A204.1 (cell line): ENCODE measurements around the gene PPFIBP1.
"Not testable (repeated sequence)": the region's sequence is repeated elsewhere in the genome, so short reads cannot be mapped to it uniquely, and the experiment has no call there.

Experiments
- FAIRE-seq: peaks from 2 replicates; lab custom pipeline; 2012; peaks lifted over from hg19 to GRCh38; lab: Jason Lieb, UNC

PPFIBP1 gene

DNA sequence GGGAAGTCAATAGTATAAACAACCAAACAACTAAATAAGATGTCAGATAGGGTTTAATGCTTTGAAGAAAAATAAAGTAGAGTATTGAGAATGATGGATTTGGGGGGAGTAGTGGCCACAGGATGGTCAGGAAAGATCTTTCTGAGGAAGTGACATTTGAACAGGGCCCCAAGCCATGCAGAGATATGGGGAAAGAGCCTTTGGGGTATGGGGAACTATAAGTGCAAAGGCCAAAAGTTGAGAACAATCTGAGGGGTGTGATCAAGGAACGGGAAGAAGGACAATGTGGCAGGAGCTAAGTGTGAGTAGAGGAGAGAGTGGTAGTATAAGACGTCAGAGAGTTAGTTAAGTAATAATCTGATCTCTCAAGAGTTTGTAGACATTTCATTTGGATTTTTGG, 188.0 kb downstream of the PPFIBP1 start:
- no peak for FAIRE-seq

DNA sequence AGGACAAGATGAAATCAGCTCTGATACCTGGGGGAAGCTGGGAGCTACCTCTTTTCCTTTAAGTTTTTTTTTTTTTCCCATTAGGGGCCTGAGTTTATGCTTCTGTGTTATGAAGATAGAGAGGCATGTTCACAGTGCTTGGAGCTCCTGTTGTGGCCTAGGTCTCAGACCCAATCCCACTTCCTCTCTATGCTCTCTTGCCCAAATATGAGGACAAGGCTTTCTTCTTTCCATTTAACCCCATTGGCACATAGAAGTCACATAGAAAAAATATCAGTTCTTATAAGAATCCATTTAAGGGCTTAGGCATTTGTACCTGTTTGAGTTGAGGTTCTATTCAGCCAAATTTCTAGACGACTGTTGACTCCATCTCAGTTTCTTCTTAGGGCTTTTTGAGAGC, 199.2 kb downstream of the PPFIBP1 start:
- FAIRE-seq, result no peak

DNA sequence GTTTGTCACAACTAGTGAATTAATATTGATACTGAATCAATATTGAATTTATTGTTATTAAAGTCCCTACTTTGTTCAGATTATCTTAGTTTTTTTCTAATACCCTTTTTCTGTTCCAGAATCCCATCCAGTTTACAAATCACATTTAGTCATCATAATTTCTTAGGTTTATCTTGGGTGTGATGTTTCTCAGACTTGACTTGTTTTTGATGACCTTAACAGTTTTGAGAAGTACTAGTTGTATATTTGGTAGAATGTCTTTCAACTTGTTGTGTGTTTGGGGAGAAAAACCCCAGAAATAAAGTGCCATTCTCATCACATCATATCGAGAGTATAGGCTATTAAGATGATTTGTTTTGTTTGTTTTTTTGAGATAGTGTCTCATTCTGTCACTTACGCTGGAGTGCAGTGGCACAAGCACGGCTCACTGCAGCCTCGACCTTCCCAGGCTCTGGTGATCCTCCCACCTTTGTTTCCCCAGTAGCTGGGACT, 206.1 kb downstream of the PPFIBP1 start:
- FAIRE-seq, result peak; percentile 66

DNA sequence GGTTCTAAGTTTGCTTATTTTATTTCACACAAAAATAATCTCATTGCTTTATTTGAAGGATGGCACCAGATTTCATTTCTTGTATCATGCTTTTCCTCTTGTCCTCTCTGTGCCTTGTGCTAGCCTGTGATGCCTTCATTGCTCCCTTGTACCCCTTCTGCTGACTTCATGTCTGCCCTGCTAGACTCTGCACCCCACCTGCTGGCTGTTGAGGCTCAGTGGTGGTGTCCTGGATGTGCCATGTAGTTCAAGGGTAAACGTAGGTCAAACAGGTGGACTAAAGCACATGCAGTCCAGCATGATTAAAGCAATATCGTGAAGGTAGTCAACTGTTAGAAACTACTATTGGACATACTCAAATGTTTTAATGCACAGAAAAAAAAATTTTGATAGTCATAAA, 208.3 kb downstream of the PPFIBP1 start:
- peak; percentile 32 for FAIRE-seq

DNA sequence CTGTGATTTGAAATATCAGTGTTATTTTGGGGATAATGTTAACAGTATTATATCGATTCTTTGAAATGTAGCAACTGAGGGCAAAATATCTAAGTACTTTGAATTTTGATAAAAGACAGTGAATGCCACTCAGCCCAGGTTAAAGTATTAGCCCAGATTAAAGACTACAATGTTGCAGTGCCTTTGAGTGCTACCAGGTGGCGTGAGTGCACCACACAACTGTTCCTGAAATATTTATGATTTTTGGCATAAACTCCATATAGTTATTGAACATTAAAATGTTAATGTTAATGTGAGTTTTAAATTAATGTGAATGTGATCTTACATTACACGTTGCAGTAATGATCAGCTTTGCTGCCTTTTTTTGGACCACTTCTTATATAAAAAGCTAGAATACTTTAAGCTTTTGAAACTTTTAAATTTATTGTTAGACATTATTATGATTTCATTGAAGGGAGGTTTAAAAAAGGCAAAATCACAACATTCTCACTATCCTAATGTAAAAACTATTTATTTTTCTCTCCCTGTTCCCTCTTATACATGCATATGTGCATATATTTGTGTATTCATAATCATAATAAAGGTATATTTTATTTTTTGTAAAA, 209.1 kb downstream of the PPFIBP1 start:
- FAIRE-seq, result peak; percentile 96

DNA sequence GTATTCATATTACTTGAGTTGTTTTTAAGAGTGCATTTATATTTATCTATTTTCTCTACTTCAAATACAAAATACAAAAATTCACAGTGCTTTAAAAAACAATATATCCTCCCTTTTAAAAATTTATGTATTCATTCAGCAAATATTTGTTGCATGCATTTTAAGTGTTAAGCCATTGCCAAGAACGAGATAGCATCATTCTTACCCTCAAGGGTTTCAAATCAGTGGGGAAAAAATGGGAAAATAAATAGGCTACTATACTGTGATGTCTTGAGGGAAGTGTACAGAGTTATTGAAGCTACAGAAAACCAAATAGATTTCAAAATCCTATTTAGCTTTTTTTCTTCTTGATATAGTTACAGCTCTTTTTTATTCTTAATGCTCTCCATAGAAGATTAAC, 209.8 kb downstream of the PPFIBP1 start:
- no peak for FAIRE-seq

DNA sequence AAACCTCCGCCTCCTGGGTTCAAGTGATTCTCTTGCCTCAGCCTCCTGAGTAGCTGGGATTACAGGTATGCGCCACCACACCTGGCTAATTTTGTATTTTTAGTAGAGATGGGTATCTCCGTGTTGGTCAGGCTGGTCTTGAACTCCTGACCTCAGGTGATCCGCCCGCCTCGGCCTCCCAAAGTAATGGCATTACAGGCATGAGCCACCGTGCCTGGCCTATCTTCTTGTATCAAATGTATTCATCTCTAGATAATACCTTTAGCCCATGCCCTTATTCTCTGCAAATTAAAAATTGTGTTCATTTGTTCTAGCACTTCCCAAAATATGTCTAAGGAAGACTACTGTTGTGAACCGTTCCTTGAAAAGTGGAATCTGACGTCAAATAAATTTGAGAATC, 210.3 kb downstream of the PPFIBP1 start:
- FAIRE-seq, result not testable (repeated sequence)

DNA sequence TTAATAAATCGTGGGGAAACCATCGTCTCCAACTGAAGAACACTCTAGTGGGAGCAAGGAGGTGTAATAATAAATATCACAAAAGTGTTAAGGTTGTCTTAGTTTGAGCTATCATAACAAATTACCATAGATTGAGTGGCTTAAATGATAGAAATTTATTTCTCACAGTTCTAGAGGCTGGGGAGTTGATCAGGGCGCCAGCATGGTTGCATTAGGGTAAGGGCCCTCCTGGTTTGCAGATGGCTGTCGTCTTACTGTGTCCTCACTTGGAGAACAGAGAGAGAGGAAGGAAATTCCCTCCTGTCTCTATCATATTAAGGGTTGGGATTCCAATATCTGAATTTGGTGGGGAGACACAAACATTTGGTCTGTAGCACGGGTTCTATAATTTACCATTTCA, 219.6 kb downstream of the PPFIBP1 start:
- FAIRE-seq, result no peak
